Measurements from ENCODE around the gene SPOCK1.
"Not testable (repeated sequence)": the region's sequence is repeated elsewhere in the genome, so short reads cannot be mapped to it uniquely, and the experiment has no call there.

Gene SPOCK1

DNA sequence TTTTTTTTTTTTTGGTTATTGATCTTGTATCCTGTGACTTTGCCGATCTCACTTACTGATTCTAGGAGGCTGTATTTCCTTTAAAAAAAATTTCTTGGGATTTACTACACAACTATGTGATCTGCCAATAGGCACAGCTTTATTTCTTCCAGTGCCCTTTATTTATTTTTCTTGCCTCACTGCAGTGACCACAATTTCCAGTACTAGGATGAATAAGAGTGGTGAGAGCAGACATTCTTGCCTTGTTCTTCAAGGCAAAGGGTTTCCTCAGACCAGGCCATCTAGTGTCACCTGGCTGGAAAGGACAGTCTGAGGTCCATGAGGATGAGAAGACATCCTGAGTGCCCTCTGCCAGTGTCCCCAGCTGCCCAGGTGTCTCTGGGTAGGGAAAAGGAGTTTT, 265.4 kb downstream of the SPOCK1 start:
- TF ChIP-seq L3MBTL2 (conservative IDR thresholded peaks at IDR 0.05), result no peak
- DNase-seq (ENCODE audit: extremely low spot score), result no peak
- ChIA-PET CTCF (no interaction called here), POLR2A (no interaction called here)

DNA sequence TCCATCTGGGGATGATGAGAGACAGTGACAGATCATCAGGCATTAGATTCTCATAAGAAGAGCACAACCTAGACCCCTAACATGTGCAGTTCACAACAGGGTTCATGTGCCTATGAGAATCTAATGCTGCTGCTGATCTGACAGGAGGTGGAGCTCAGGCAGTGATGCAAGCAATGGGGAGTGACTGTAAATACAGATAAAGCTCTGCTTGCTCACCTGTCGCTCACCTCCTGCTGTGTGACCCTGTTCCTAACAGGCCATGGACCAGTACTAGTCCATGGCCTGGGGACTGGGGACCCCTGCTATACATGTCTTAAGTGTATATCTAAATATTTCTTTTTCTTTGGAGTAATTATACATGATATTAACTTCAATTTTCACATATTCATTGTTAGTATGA, 265.8 kb downstream of the SPOCK1 start:
- POLR2A ChIA-PET; CTCF ChIA-PET; DNase-seq (ENCODE audit: extremely low spot score): not testable (repeated sequence)

DNA sequence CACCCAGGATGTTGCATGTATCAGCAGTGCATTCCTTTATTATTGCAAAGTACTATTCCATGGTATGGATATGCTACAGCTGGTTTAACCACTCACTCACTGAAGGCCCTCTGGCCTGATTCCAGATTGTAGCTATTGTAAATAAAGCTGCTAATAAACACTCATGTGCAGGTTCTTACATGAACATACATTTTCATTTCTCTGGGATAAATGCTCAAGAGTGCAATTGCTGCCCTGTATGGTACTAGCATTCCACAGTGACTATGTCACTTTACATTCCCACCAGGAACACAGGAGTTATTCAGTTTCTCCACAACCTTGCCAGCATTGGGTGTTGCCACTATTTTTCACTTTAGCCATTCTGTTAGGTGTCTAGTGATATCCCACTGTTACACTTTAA, 267.6 kb downstream of the SPOCK1 start:
- no peak for TF ChIP-seq NFRKB (IDR thresholded peaks at IDR 0.05)
- no peak for TF ChIP-seq HDGF (IDR thresholded peaks at IDR 0.05; ENCODE audit: borderline replicate concordance)
- no peak for TF ChIP-seq CTBP1 (IDR thresholded peaks at IDR 0.05; ENCODE audit: borderline replicate concordance)
- TF ChIP-seq ZNF384 (IDR thresholded peaks at IDR 0.05), result no peak
- TF ChIP-seq SP1 (IDR thresholded peaks at IDR 0.05), result no peak
- TF ChIP-seq, protein P1, sequence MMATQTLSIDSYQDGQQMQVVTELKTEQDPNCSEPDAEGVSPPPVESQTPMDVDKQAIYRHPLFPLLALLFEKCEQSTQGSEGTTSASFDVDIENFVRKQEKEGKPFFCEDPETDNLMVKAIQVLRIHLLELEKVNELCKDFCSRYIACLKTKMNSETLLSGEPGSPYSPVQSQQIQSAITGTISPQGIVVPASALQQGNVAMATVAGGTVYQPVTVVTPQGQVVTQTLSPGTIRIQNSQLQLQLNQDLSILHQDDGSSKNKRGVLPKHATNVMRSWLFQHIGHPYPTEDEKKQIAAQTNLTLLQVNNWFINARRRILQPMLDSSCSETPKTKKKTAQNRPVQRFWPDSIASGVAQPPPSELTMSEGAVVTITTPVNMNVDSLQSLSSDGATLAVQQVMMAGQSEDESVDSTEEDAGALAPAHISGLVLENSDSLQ (IDR thresholded peaks at IDR 0.05), result no peak
- no peak for TF ChIP-seq BHLHE40 (IDR thresholded peaks at IDR 0.05; ENCODE audit: borderline replicate concordance)
- TF ChIP-seq L3MBTL2 (conservative IDR thresholded peaks at IDR 0.05), result no peak
- TF ChIP-seq SUZ12 (IDR thresholded peaks at IDR 0.05), result no peak
- TF ChIP-seq LEF1 (IDR thresholded peaks at IDR 0.05; ENCODE audit: borderline replicate concordance), result no peak
- no peak for TF ChIP-seq FOXA1 (IDR thresholded peaks at IDR 0.05)
- no peak for TF ChIP-seq ELF4 (IDR thresholded peaks at IDR 0.05)
- no peak for TF ChIP-seq FOXM1 (IDR thresholded peaks at IDR 0.05; ENCODE audit: borderline replicate concordance)
- ChIA-PET CTCF (no interaction called here), POLR2A (no interaction called here)
- DNase-seq (ENCODE audit: extremely low spot score), result no peak

DNA sequence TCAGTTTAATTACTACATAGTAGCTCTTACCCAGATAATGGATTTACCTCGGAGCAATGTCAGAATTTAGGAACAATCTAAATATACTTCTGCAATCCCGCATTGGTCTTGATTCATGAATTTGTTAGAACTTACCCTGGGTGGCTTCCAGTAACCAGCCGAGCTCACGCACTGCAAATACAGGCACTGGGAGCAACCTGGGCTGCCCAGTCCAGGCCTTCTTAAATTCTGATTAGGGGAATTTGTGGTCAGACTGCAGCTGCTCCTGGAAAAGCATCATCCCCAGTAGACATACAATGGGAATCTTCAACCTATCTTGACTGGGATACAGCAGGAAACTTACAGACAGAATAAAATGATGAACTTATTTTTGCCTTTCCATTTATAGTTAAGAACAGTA, 270.3 kb downstream of the SPOCK1 start:
- no peak for DNase-seq (ENCODE audit: extremely low spot score)
- POLR2A ChIA-PET, result no interaction called here
- no peak for TF ChIP-seq ZNF384 (IDR thresholded peaks at IDR 0.05)
- TF ChIP-seq LEF1 (IDR thresholded peaks at IDR 0.05; ENCODE audit: borderline replicate concordance), result no peak
- no peak for TF ChIP-seq HDGF (IDR thresholded peaks at IDR 0.05; ENCODE audit: borderline replicate concordance)
- TF ChIP-seq SUZ12 (IDR thresholded peaks at IDR 0.05), result no peak
- TF ChIP-seq NFRKB (IDR thresholded peaks at IDR 0.05), result no peak
- TF ChIP-seq BHLHE40 (IDR thresholded peaks at IDR 0.05; ENCODE audit: borderline replicate concordance), result no peak
- TF ChIP-seq FOXM1 (IDR thresholded peaks at IDR 0.05; ENCODE audit: borderline replicate concordance), result no peak
- no peak for TF ChIP-seq SP1 (IDR thresholded peaks at IDR 0.05)
- TF ChIP-seq TARDBP (IDR thresholded peaks at IDR 0.05), result no peak
- no peak for TF ChIP-seq ELF4 (IDR thresholded peaks at IDR 0.05)
- TF ChIP-seq ARNT (IDR thresholded peaks at IDR 0.05), result no peak
- TF ChIP-seq CTBP1 (IDR thresholded peaks at IDR 0.05; ENCODE audit: borderline replicate concordance), result no peak
- no peak for TF ChIP-seq FOXA1 (IDR thresholded peaks at IDR 0.05)
- TF ChIP-seq, protein P1 (IDR thresholded peaks at IDR 0.05), result no peak
- TF ChIP-seq L3MBTL2 (conservative IDR thresholded peaks at IDR 0.05), result no peak
- no peak for TF ChIP-seq FOXK2 (IDR thresholded peaks at IDR 0.05)
- CTCF ChIA-PET, result no interaction called here

DNA sequence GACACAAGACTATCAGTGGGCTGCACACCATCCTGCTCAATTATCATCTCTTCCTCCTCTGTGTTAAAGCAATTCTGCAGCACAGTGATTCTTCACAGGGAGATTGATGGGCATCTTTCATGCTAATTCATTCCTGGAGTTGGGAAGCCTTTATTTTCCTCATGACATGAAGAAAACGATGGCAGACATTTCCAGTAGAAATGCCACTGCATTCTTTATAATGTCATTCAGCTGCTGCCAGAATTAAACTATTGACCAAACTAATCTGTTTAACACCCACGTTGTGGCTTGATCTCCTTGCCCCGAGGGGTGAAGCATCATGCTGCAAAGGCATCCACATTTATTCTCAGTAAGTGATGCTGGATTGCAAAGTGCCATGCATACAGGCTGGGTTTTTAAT, 273.0 kb downstream of the SPOCK1 start:
- ChIA-PET CTCF (no interaction called here), POLR2A (no interaction called here)
- TF ChIP-seq FOXK2 (IDR thresholded peaks at IDR 0.05), result no peak
- TF ChIP-seq CTBP1 (IDR thresholded peaks at IDR 0.05; ENCODE audit: borderline replicate concordance), result no peak
- TF ChIP-seq L3MBTL2 (conservative IDR thresholded peaks at IDR 0.05), result no peak
- no peak for TF ChIP-seq SUZ12 (IDR thresholded peaks at IDR 0.05)
- TF ChIP-seq HDGF (IDR thresholded peaks at IDR 0.05; ENCODE audit: borderline replicate concordance), result no peak
- no peak for TF ChIP-seq LEF1 (IDR thresholded peaks at IDR 0.05; ENCODE audit: borderline replicate concordance)
- no peak for TF ChIP-seq TARDBP (IDR thresholded peaks at IDR 0.05)
- no peak for TF ChIP-seq BHLHE40 (IDR thresholded peaks at IDR 0.05; ENCODE audit: borderline replicate concordance)
- no peak for TF ChIP-seq FOXA1 (IDR thresholded peaks at IDR 0.05)
- TF ChIP-seq ZNF384 (IDR thresholded peaks at IDR 0.05), result no peak
- TF ChIP-seq FOXM1 (IDR thresholded peaks at IDR 0.05; ENCODE audit: borderline replicate concordance), result no peak
- no peak for TF ChIP-seq ARNT (IDR thresholded peaks at IDR 0.05)
- TF ChIP-seq, protein P1 (IDR thresholded peaks at IDR 0.05), result no peak
- TF ChIP-seq ELF4 (IDR thresholded peaks at IDR 0.05), result no peak
- TF ChIP-seq NFRKB (IDR thresholded peaks at IDR 0.05), result no peak
- TF ChIP-seq SP1 (IDR thresholded peaks at IDR 0.05), result no peak
- DNase-seq (ENCODE audit: extremely low spot score), result no peak

DNA sequence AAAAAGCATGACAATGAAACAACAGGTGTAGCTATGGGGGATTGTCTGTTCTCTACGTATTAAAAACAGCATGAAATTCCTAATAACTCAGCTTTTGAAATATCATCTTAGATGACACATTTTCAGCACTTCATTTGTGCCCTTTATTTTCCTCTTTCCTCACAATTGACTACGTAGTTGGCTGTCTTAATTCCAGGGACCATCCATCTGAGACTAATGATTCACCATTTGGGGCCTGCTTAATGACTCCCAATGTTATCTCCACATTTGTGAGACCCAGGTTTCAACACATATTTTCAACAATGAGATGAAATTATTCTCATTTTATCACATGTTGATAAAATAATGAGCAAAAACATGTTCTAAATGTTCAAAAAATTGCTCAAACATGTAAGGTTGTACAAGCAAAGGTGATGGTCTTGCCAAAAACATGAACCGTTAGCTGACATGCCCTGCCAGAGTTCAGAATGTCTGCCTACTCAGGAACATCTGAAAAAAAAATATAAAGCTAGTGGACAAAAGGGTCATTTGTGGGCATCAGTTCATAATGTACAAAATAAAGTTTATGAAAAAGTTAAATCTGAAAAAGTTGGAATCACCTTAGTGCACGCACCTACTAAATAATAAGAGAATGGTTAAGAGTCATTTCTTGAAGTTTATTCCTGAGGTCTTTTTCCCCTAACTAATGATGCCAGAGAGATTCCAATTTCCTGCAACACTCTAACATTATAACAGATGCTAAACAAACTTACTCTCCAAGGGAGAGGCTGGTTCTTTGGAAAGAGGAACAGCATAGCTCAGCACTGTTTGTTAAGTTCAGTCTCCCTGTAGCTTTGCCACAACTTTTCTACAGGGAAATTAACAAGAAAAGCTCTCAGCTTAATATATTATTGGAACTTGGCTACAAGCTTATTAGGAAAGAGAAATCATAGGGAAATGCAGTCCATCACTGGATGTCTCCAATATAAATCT, 275.5 kb downstream of the SPOCK1 start:
- TF ChIP-seq, protein P1 (IDR thresholded peaks at IDR 0.05), result no peak
- TF ChIP-seq TARDBP (IDR thresholded peaks at IDR 0.05) (no peak), FOXK2 (IDR thresholded peaks at IDR 0.05) (no peak), FOXM1 (IDR thresholded peaks at IDR 0.05; ENCODE audit: borderline replicate concordance) (no peak), SP1 (IDR thresholded peaks at IDR 0.05) (no peak), FOXA1 (IDR thresholded peaks at IDR 0.05) (no peak), LEF1 (IDR thresholded peaks at IDR 0.05; ENCODE audit: borderline replicate concordance) (no peak), NFRKB (IDR thresholded peaks at IDR 0.05) (no peak), ELF4 (IDR thresholded peaks at IDR 0.05) (no peak), BHLHE40 (IDR thresholded peaks at IDR 0.05; ENCODE audit: borderline replicate concordance) (no peak), ZNF384 (IDR thresholded peaks at IDR 0.05) (no peak), CTBP1 (IDR thresholded peaks at IDR 0.05; ENCODE audit: borderline replicate concordance) (no peak), ARNT (IDR thresholded peaks at IDR 0.05) (no peak), HDGF (IDR thresholded peaks at IDR 0.05; ENCODE audit: borderline replicate concordance) (no peak), L3MBTL2 (conservative IDR thresholded peaks at IDR 0.05) (no peak), SUZ12 (IDR thresholded peaks at IDR 0.05) (no peak)
- ChIA-PET CTCF (no interaction called here), POLR2A (no interaction called here)
- no peak for DNase-seq (ENCODE audit: extremely low spot score)

All from HEK293T (cell line).